K562 (cell line): ENCODE measurements around the gene CHD6. TPM values are rescaled to one million over a fixed set of nuclear protein-coding genes. Genes with fewer than 3 reads are reported as not detected.

ENCODE experiments used
- ATAC-seq: fragments of 200-7000 bp; cut with Tn5 transposase; 3 replicates; pipeline ENCODE4 v1.9.1; 2020; ENCODE audit warnings: moderate library complexity
- BruUV-seq: library from RNA; stranded (reverse); fragments of 400-500 nt; replicated peaks from 2 replicates; lab custom pipeline; 2021; lab: Mats Ljungman, UMichigan
- CTCF ChIA-PET: fragments of 300-600 bp; formaldehyde crosslinking; extraction: SDS; loops from one replicate; lab custom pipeline; 2021; ENCODE audit warnings: low intra/inter-chr PET ratio; lab: Yijun Ruan, JAX
- POLR2A ChIA-PET: fragments of 300-600, 350-650 bp; sonication (Branson Sonifier 250); formaldehyde crosslinking; extraction: SDS; loops from one replicate; lab custom pipeline; 2021; ENCODE audit warnings: antibody characterized with exemption, inconsistent platforms; lab: Yijun Ruan, JAX
- DNase-seq, 4 experiments: peaks; one replicate each; pipeline versions ENCODE4 v3.0.0 to v3.0.0-alpha.2; 2011 to 2018; ENCODE audit warnings: low spot score in 3 of 4, mixed read lengths in 3 of 4; ENCODE audit errors: extremely low read depth in 1 of 4
- FAIRE-seq: peaks from 2 replicates; lab custom pipeline; 2011; peaks lifted over from hg19 to GRCh38; lab: Jason Lieb, UNC
- H2AFZ ChIP-seq: 2 replicates; pipeline ENCODE4 v1.6.0; 2011; ENCODE audit warnings: low read depth, low read length, control low read depth, inconsistent platforms
- H3K27ac ChIP-seq: fragments of 200-600 bp; 3 replicates; pipeline ENCODE4 v1.8.0; 2011; ENCODE audit warnings: low read depth, mild to moderate bottlenecking, control low read depth, inconsistent platforms, low read length, moderate library complexity, mixed read lengths; ENCODE audit errors: extremely low read depth
- H3K27me3 ChIP-seq, 2 experiments: fragments of 300-600 bp in 1 of 2; 2 replicates in 1 of 2; 3 replicates in 1 of 2; pipeline versions ENCODE4 v1.6.0 to v1.8.0; 2011; ENCODE audit warnings: inconsistent platforms in 2 of 2, low read length in 2 of 2, mild to moderate bottlenecking in 1 of 2, mixed read lengths in 1 of 2, moderate library complexity in 1 of 2; ENCODE audit not compliant: control insufficient read depth in 2 of 2, insufficient read depth in 2 of 2
- H3K36me3 ChIP-seq: fragments of 300-600 bp; 3 replicates; pipeline ENCODE4 v1.8.0; 2011; ENCODE audit warnings: mild to moderate bottlenecking, low read length, inconsistent platforms; ENCODE audit not compliant: control insufficient read depth, insufficient read depth
- H3K4me1 ChIP-seq, 2 experiments: fragments of 200-600 bp in 1 of 2; replicated peaks in 1 of 2; 2 replicates in 1 of 2; 3 replicates in 1 of 2; pipeline versions ENCODE4 v1.5.1 to v1.8.0; 2011; ENCODE audit warnings: inconsistent platforms in 2 of 2, low read length in 2 of 2, mild to moderate bottlenecking in 1 of 2, mixed read lengths in 1 of 2, moderate library complexity in 1 of 2; ENCODE audit not compliant: control insufficient read depth in 2 of 2, insufficient read depth in 2 of 2
- H3K4me2 ChIP-seq: 2 replicates; pipeline ENCODE4 v1.6.1; 2011; ENCODE audit warnings: low read length, control low read depth, inconsistent platforms, mixed read lengths; ENCODE audit not compliant: insufficient read depth
- H3K4me3 ChIP-seq: fragments of 200-600 bp; sonication (generic), shearing (Covaris generic); 2 replicates; pipeline ENCODE4 v1.5.1; 2016; ENCODE audit warnings: control low read depth, inconsistent platforms
- H3K79me2 ChIP-seq: fragments of 200-600 bp; 3 replicates; pipeline ENCODE4 v1.8.0; 2011; ENCODE audit warnings: low read length, inconsistent platforms; ENCODE audit not compliant: control insufficient read depth, insufficient read depth
- H3K9ac ChIP-seq, 2 experiments: 2 replicates each; pipeline versions ENCODE4 v1.6.0 to v1.6.1; 2011; ENCODE audit warnings: low read depth in 2 of 2, low read length in 2 of 2, control low read depth in 1 of 2, inconsistent platforms in 1 of 2, mild to moderate bottlenecking in 1 of 2, mixed read lengths in 1 of 2; ENCODE audit not compliant: insufficient read depth in 1 of 2
- H3K9me1 ChIP-seq: one replicate; pipeline ENCODE4 v1.6.0; 2011; ENCODE audit warnings: inconsistent platforms, mild to moderate bottlenecking, low read length, moderate library complexity; ENCODE audit not compliant: control insufficient read depth, insufficient read depth
- H3K9me3 ChIP-seq: replicated peaks from 2 replicates; pipeline ENCODE4 v1.5.1; 2011; ENCODE audit warnings: low read depth, low read length, inconsistent platforms; ENCODE audit not compliant: control insufficient read depth, insufficient read depth
- H4K20me1 ChIP-seq: replicated peaks from 2 replicates; pipeline ENCODE4 v1.6.1; 2011; ENCODE audit warnings: low read length, inconsistent platforms, mixed read lengths; ENCODE audit not compliant: control insufficient read depth, insufficient read depth
- CBFA2T2 ChIP-seq: fragments of 450-650 bp; conservative IDR thresholded peaks from 2 replicates; pipeline ENCODE4 v1.6.1; 2017; ENCODE audit warnings: mild to moderate bottlenecking
- JUND ChIP-seq, 2 experiments: IDR thresholded peaks; 2 replicates in 1 of 2; 3 replicates in 1 of 2; pipeline ENCODE4 v1.6.1; 2011; ENCODE audit warnings: borderline replicate concordance in 2 of 2, low read depth in 2 of 2, low read length in 2 of 2, improper control_type of control experiment in 1 of 2, missing biosample characterization in 1 of 2, missing genetic modification characterization in 1 of 2, missing genetic modification reagents in 1 of 2
- LCOR ChIP-seq: sonication (generic); formaldehyde crosslinking; IDR thresholded peaks from 2 replicates; pipeline ENCODE4 v1.8.0; 2022; ENCODE audit warnings: mild to moderate bottlenecking, missing genetic modification reagents
- NBN ChIP-seq: fragments of 450-650 bp; IDR thresholded peaks from 2 replicates; pipeline ENCODE4 v1.6.1; 2016; ENCODE audit warnings: low read depth, mild to moderate bottlenecking
- RBM39 ChIP-seq: fragments of 200-400 bp; formaldehyde crosslinking; optimal IDR thresholded peaks from 2 replicates; pipeline ENCODE3; 2018; ENCODE audit warnings: low read depth, low read length
- ZBTB7A ChIP-seq: IDR thresholded peaks from 2 replicates; pipeline ENCODE4 v1.6.1; 2011; ENCODE audit warnings: low read depth, mild to moderate bottlenecking, low read length, moderate library complexity, borderline replicate concordance; ENCODE audit not compliant: control insufficient read depth
- ZHX1 ChIP-seq: fragments of 150-350 bp; conservative IDR thresholded peaks from 2 replicates; pipeline ENCODE4 v1.6.1; 2014; ENCODE audit warnings: low read length
- ZMIZ1 ChIP-seq, 2 experiments: fragments of 150-350 bp in 1 of 2; IDR thresholded peaks; 2 replicates each; pipeline ENCODE4 v1.6.1; 2012 to 2016; ENCODE audit warnings: low read depth in 2 of 2, low read length in 2 of 2, mild to moderate bottlenecking in 1 of 2, moderate library complexity in 1 of 2
- ZNF212 ChIP-seq: fragments of 450-650 bp; formaldehyde crosslinking; IDR thresholded peaks from 2 replicates; pipeline ENCODE4 v1.4.0; 2020; ENCODE audit warnings: mild to moderate bottlenecking
- ZNF232 ChIP-seq: sonication (generic); formaldehyde crosslinking; IDR thresholded peaks from 2 replicates; pipeline ENCODE4 v1.8.0; 2022; ENCODE audit warnings: mild to moderate bottlenecking, missing genetic modification reagents
- ZNF561 ChIP-seq: fragments of 450-650 bp; formaldehyde crosslinking; conservative IDR thresholded peaks from 2 replicates; pipeline ENCODE4 v1.4.0; 2020; ENCODE audit warnings: mild to moderate bottlenecking, moderate library complexity
- ZZZ3 ChIP-seq: fragments of 450-650 bp; IDR thresholded peaks from 2 replicates; pipeline ENCODE4 v1.6.1; 2016; ENCODE audit warnings: antibody characterized with exemption, mild to moderate bottlenecking, moderate library complexity
- WGBS: fragments of 100-300 bp; shearing (Covaris generic); methylation state at CpG from one replicate; pipeline ENCODE4 v1.1.6; 2016; ENCODE audit warnings: low coverage, mixed read lengths; ENCODE audit not compliant: insufficient coverage; ENCODE audit errors: missing lambda C conversion rate; 5-methylcytosine and 5-hydroxymethylcytosine counted together
- in situ Hi-C: fragments of 300-500 bp; cut with MboI; formaldehyde crosslinking; loops from 4 replicates; pipeline ENCODE4 v1.15.0; 2018; ENCODE audit warnings: inconsistent platforms, mixed read lengths
- intact Hi-C: fragments of 100-400 bp; cut with micrococcal nuclease; formaldehyde crosslinking; loops from 2 replicates; pipeline ENCODE4 v1.14.2; 2022
- polyA plus RNA-seq, 8 experiments: library from polyadenylated mRNA; depleted of rRNA in 4 of 8; stranded (reverse) in 5 of 8; unstranded in 3 of 8; fragments of >200 nt; fragmentation: Nextera tagmentation in 2 of 8; fragmentation: Illumina TruSeq in 1 of 8; extraction: Ambion mirVana in 2 of 8; extraction: Trizol in 1 of 8; gene quantifications; 2 replicates each; pipeline versions ENCODE4 v1.2.1 to v1.2.3, GENCODE V29; 2011 to 2014; ENCODE audit warnings: inconsistent platforms in 1 of 8, missing spikeins in 1 of 8
- total RNA-seq, 7 experiments: library from RNA; depleted of rRNA in 6 of 7; stranded (reverse); fragments of >200 nt in 6 of 7; fragmentation: Illumina TruSeq in 2 of 7; extraction: Trizol in 2 of 7; gene quantifications; 2 replicates each; pipeline versions ENCODE4 v1.2.1 to v1.2.3, GENCODE V29; 2011 to 2021; ENCODE audit warnings: low replicate concordance in 1 of 7
- TF ChIP-seq, protein P1 (sequence below): fragments of 150-350 bp; IDR thresholded peaks from 2 replicates; pipeline ENCODE4 v1.6.1; 2014; ENCODE audit warnings: low read depth, mild to moderate bottlenecking, low read length, borderline replicate concordance

CHD6 gene
- total and polyA plus RNA-seq, 9 of the 15 experiments (the other 6 are each of a cell fraction or from before 2014, with no cell fraction given) = 3.9 to 24.2 (median 12.8) TPM

DNA sequence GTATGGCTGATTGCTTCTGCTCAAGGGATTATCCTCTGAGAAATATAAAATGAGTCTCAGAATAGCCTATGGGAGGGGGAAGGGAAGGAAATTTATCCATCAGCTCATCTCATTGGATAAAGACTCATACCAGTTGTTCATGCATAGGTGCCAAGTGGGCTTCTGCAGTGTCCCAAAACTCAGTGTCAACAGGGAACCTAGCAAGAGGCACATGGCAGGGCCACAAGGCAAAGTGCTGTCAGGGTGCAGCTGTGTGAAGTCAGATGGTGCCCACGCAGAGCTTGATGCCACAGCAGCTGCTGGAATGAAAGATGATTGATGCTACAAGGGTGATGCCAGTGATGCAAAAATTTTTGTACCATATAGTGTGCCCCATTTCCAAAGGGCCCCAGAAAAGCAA lies 3.2 kb upstream of the CHD6 start:
- no peak for DNase-seq
- Histone ChIP-seq H2AFZ (no peak overlapping the region), H3K4me3 (no peak overlapping the region), H4K20me1 (no peaks in the 10 kb centered on the region; the same call in 1 of the 2 replicates), H3K27ac (no peak overlapping the region), H3K36me3 (no peaks in the 10 kb centered on the region), H3K9me1 (no peaks in the 10 kb centered on the region), H3K27me3 (no peaks in the 10 kb centered on the region; a peak in 1 of 5 replicates), H3K4me1 (peaks cover 5 to 17% of the 10 kb centered on the region in 2 experiments), H3K9ac (no peak overlapping the region), H3K9me3 (no peaks in the 10 kb centered on the region), H3K79me2 (peaks cover 13% of the 10 kb centered on the region), H3K4me2 (no peak overlapping the region)
- POLR2A ChIA-PET = no interaction called here
- in situ Hi-C loops = no loop called here
- WGBS = 54% methylated on average over 1 of the region's 1 CpG
- ATAC-seq = no peak
- BruUV-seq = no TSS peak
- CTCF ChIA-PET = no interaction called here
- FAIRE-seq = no peak
- intact Hi-C loops = no loop called here
- TF ChIP-seq, protein P1, sequence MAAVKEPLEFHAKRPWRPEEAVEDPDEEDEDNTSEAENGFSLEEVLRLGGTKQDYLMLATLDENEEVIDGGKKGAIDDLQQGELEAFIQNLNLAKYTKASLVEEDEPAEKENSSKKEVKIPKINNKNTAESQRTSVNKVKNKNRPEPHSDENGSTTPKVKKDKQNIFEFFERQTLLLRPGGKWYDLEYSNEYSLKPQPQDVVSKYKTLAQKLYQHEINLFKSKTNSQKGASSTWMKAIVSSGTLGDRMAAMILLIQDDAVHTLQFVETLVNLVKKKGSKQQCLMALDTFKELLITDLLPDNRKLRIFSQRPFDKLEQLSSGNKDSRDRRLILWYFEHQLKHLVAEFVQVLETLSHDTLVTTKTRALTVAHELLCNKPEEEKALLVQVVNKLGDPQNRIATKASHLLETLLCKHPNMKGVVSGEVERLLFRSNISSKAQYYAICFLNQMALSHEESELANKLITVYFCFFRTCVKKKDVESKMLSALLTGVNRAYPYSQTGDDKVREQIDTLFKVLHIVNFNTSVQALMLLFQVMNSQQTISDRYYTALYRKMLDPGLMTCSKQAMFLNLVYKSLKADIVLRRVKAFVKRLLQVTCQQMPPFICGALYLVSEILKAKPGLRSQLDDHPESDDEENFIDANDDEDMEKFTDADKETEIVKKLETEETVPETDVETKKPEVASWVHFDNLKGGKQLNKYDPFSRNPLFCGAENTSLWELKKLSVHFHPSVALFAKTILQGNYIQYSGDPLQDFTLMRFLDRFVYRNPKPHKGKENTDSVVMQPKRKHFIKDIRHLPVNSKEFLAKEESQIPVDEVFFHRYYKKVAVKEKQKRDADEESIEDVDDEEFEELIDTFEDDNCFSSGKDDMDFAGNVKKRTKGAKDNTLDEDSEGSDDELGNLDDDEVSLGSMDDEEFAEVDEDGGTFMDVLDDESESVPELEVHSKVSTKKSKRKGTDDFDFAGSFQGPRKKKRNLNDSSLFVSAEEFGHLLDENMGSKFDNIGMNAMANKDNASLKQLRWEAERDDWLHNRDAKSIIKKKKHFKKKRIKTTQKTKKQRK = no peak
- TF ChIP-seq JUND (IDR thresholded peaks at IDR 0.05; ENCODE audit: borderline replicate concordance, low read depth, low read length) (no peak), JUND (tag; IDR thresholded peaks at IDR 0.05; ENCODE audit: borderline replicate concordance, low read depth, low read length) (no peak), ZMIZ1 (IDR thresholded peaks at IDR 0.05; ENCODE audit: low read depth in 2 of 2, low read length in 2 of 2) (no peak), NBN (no peak), ZNF212 (CRISPR knock-in tag) (no peak), ZBTB7A (no peak), RBM39 (no peak), ZZZ3 (no peak), ZHX1 (no peak), ZNF561 (CRISPR knock-in tag) (no peak), CBFA2T2 (no peak), ZNF232 (no peak), LCOR (no peak)
